TTC549 (cell line): Measurements from ENCODE around the gene GYG1.
"Not testable (repeated sequence)": the region's sequence is repeated elsewhere in the genome, so short reads cannot be mapped to it uniquely, and the experiment has no call there.

Experiments
- FAIRE-seq: peaks from 2 replicates; lab custom pipeline; 2012; peaks lifted over from hg19 to GRCh38; lab: Jason Lieb, UNC

Gene GYG1

DNA sequence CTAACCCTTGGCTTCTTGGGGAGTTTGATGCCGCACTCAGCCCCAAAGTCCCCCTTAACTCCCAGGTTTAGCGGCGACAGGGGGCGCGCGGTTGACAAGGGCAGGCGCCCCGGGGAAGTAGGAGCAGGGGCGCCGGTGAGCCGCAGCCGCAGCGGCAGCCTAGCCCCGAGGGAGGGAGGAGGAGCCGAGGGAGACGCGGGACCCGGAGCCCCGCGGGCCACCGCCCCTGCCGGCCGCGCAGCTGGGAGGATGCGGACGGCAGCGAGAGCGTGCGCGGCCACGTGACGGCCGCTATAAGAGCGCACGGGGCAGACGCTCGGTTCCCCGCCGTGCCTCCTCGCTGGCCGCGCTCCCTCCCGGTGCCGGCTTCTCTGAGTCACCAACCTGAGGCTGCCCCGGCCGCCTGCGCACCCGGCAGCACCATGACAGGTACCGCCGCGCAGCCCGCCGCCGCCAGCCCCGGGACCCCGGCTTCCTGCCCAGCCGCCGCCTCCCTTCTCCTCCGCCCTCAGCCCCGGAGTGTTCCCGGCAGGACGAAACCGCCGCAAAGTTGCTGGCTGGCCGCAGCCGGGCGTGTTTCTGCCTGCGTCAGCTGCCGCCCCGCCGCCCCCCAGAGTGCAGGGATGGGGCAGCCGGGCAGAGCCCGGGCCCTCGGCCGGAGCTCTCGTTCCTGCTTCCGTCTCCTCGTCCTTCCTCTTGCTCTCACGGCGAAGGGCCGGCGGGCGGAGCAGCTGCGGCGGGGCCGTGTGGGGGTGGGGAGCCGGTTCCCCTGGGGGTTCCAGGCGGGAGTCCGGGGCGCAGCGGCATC lies at the start of gene GYG1:
Gene GYG1 (plus strand): TSS at position 322 of the 808 bp plus-strand sequence. CDS start 101 bp downstream, at position 423.
- no peak for FAIRE-seq

DNA sequence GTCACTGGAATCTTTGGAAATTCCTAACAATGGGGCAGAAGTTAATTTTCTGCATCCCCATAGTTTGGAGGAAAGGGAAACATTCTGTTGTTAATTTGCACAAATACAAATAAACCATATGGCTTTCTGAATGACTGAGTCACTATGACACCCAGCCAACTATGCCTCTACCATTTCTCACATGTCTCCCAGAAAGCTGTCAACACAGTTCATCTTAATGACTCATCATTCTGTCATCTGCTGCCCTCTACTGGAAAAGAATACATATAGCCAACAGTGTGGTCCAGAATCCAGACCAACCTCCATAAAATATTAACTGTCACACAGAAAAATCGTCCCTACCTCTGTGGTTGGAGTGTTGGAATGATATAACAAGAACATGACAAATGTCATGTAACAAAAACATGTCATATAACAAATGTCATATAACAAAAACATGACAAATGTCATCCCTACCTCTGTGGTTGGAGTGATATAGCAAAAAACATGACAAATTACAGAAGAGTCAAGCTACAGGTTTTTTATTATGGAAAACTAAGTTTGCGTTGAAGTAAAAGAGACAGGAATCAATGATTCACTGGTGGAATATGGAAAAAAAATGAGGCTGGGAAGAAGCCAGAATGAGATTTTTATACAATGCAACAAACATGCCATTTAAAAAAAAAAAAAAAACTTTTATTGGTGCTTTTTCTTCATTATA lies 47.7 kb upstream of the GYG1 start:
- FAIRE-seq: peak; percentile 91

DNA sequence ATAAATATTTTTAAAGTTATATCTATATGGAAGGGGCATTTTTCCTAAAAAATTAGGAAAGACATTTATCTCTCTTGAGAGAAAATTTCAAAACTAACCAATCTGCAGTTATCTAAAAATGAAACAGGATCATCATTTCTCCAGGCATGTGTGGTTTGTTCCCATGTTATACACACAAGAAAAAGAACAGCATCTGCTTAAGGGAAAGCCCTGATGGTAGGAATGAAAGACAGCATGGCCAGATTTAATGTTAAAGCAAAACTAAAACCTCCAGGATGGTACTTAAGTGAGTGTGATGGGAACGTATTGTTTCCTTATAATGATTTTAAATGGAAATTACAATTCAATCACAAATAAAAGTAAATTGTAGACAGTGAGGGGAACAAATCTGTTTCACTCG lies 46.2 kb upstream of the GYG1 start:
- FAIRE-seq: no peak

DNA sequence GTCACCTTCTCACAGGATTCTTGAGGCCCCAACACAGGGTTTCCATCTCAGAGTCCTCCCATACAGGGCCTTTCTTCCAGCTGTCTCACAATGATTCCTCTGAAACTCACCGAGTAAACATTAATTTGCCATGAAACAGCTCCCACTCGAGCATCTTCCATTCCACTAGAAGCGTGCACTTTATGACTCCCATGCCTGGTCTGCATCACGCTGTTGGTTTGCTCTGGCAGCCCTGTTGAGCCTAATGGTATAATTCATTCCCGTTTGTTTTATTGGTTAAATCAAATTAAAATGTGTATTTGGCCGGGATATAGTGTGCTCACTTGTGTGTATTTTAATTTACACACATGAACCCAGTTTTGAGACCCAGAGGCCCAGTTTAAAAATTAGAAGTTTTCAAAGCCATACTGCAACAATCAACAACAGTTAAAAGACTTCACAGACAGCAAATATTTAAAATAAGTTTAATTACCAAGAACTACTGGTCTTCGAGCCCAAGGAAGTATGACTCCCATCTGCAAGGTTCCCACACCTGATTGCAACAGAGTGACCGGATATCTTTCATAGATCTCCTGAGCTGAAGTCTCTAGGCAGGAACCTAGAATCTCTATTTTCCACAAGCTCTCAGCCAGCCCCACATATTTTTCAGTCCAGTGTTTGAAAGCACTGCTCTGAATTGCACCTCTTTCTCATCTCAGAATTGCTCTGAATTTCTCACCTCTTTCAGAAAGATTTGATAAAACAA lies 42.3 kb upstream of the GYG1 start:
- no peak for FAIRE-seq

DNA sequence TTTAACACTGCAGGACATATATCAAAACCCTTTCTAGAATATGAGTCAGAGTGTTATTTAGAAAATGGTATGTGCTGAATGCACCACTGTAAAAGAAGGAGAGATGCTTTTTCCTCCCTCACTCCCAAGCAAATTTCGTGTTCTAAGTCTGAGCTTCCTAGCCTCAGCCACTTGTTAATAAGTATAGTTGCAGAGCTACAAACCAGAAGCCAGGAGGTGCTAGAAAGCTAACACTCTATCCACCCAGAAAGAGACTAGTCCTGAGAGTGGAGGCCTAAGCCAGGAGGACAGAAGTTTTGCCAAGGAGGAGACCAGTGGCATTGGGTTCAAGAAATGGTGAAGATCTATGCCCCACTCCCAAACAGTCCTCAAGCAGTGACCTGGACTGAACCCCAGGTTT lies 40.5 kb upstream of the GYG1 start:
- FAIRE-seq: no peak

DNA sequence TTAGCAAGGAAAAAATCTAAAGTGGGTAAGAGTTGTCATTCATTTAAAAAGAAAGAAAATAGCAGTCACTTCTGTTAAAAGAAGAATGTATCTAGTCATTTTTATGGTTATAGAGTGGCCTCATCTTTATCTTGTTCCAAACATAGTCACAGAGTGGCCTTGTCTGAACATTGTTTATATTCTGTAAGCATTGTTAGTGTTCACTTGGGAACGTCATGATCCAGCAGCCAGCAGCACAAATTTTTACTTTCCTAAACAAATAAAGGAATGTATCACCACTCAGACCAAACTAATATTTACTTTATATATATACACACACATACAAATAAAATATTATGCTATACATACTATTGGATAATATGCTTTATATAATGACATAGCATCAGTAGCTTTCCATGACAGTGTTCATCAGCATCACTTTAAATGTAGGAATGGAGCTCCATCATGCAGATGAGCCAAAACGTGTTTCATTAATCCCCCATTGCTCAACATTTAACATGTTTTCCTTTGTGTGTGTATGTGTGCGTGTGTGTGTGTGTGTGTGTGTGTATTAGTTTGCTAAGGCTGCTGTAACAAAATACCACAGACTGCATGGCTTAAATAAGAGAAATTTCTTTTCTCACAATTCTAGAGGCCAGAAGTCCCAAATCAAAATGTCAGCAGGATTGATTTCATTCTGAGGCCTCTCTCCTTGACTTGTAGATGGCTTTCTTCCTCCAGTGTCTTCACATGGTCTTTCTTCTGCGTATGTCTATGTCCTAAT lies 39.6 kb upstream of the GYG1 start:
- no peak for FAIRE-seq

DNA sequence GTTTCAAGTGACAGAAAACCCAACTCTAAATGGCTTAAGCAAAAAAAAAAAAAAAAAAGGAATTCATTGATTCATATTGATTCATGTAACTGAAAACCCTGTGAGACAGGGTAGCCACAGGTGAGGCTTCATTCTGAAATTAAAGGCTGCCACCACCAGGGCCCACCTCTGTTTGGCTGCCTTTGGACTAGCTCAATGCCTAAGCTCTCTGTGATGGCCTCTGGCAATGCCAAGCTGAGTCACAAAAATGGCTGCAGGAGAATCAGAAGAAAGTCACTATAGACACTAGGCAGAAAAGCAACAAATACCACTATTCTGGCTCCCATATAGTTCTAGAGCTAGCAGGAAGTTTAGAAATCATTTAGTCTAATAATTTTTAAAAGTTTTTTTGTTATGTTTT lies 38.2 kb upstream of the GYG1 start:
- FAIRE-seq: no peak

DNA sequence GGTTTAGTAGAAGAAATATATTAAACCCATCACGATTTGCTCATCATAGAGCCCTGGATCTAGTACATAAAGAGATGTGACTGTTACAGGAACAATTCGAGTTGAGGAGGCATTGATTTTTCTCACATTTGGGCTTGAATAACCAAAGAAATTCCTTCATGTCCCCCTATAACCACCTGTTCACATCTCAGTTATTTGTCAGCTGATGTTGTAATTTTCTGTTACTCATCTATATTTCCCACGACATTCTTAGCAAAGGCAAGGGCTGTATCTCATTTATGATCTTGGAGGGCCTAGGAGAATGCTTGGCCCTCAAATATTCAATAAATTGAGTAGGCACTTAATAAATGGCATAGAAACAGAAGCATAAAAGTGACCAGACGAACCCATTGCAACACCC lies 36.4 kb upstream of the GYG1 start:
- no peak for FAIRE-seq

DNA sequence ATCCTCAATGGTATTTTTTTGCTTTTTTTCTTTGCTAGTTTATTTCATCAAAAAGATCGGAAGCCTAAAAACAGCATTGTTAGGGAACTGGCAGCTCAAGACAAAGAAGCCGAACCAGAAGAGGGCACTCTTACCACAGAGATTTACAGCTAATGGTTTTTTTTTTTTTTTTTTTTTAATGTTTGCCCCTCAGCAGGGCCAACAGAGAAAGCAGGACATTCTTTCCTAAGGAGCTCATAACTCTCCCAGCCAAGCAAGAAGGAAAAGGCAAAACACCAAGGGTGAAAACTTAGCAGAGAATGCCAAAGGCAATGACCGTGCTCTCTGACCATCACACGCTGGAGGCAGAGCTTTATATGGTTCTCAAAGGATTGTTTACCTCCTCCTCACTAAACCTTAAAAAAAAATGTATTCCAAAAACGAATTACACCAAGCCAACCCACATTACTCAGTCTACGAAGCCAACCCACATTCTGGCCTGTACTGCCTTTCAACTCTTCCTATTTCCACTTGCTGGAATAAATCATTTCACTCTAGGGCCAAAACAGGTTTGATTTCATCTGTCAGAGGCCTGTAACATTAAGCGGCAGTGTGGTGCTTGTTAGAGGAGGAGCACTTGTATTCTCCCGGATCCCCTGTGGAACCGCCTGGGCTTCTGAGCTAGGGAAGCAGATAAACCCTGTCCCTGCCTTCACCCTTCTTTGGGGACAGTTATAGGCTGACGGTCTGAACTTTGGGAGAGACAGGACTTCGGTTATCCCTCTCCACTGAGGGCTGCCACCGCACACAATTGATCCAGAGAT lies 35.6 kb upstream of the GYG1 start:
- peak; percentile 98 for FAIRE-seq

DNA sequence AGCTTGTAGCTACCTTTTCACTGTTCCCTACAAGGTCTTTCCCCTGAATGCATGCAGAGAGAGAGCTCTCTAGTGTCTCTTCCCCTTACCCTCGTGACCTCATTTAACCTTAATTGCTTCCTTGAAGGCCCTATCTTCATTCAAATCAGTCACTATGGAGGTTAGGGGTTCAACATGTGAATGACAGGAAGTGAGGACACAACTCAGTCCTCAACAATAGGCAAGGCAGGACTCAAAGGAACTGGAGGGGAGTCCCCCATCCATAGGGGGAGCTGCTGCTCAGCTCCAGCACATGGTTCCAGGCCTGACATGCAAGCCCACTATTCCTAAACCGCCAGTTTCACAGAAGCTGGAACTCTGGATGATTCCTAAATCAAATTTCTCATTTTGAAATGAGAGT lies 33.8 kb upstream of the GYG1 start:
- no peak for FAIRE-seq

DNA sequence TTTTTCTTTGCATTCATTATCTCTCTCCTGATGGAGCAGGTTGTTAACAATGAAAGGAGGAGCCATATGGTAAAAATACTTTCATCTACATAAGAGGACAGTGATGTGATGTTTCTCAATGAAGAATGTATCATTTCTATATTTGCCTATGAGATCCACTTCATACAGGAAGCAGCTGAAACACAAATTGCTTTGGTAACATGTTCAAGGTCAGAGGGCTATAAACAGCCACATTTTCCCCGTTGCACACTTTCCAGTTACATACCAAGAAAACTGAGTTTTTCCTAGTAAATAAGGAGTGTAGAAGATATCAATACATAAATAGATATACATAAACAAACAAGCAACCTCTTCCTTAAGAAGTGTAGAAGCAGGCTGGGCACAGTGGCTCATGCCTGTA lies 32.6 kb upstream of the GYG1 start:
- no peak for FAIRE-seq

DNA sequence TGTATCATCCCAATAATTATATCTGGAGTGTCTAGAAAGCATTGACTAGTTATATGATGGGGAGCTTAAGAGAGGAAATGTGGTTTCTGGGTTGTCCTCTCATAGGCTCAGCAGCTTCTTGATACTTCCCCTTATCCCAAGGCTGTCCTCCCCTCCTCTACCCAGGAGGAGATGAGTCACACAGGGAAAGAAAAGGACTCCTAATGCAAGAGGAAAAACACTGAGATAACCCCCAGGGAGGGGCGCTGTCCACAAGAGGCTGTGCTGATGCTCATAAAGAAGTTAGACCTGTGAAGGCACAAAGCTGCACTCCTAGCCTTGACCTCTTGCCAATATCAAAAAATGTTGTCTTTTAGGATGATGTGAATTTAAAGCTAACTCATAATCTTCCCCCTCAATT lies 28.8 kb upstream of the GYG1 start:
- no peak for FAIRE-seq

DNA sequence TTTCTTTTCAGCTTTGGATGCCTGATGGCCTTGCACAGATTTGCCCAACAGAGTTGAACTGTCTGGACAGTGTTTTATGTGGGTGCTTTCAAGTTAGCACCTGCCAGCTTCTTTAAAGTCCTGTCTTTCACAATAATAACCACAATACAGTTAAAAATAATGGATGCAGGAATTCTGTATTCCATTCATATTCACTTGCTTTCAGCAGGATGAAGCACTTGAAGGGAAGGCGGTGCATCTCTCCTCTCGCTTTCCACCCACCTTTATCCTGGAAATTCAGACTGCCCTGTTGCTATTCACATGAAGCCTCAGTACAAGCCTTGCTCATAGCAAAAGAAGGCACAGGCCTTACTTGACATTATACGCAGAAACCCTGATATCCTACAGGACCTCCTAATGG lies 26.5 kb upstream of the GYG1 start:
- FAIRE-seq: no peak

DNA sequence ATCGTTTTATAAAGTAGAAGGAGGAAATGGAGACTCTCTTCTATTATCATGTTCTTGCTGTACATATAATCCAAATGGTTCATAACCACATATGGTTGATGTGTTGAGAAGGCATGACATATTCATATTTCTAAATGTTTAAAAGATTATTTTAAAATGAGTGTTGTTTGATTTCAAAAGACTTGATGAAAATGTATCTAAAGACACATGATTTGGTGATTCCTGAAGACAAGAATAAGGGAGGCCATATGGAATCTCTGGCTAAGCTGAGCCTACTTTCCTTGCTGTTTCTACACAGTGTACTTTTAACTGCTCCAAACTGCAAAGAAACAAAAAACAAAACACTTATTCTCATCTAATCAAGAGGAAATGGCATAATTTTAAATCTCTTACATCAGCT lies 23.0 kb upstream of the GYG1 start:
- FAIRE-seq: no peak

DNA sequence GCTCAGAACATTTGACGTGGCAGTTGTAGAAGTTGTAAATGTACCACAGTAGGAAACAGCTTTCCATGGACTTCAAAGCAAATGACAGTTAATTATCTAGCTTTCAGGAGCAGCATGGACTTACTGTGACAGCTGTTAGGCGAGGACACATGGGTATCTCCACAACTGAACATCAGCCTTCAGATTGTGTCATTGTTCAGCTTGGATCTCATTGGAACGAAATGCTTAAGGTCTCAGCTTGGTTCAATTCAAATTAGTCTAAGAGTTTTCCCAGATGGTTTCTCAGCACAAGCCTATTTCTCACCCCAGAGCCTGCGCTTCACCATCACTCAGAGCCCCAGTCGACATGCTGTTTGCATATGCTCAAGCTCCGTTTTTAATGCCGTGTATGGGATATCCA lies 21.1 kb upstream of the GYG1 start:
- FAIRE-seq: no peak

DNA sequence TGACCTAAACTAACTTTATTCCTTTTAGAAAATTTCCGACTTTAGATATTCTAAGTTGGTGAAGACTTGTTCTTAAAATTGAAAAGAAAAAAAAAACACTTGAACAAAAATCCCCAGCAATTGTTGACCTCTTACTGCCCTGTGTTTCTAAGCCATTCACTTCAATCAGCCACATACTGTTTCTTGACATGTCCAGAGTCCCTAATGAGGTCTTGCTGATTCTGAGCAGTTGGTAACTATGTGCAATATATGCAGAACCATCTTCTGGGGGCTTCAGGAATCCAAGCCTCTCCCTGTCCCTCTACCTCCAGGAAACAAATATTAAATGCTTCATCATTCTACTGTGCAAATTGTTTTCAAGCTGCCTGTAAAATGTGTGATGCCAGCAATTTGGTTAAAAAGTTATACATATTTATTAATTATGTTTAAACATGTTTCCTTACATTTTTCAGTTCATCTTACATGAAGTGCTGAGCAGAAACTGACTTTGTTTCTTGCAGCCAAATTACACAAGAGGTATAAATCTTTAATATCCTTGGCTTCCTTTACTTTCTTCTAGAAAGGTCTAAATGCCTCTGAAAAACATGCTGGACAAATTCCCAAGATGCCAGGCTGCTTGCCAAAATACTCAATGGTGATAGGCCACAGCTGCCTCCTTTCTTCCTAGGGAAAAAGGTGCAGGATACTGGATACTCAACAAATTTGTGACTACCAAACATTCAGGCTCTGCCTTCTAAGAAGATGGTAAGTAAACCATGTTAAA lies 19.8 kb upstream of the GYG1 start:
- FAIRE-seq: no peak

DNA sequence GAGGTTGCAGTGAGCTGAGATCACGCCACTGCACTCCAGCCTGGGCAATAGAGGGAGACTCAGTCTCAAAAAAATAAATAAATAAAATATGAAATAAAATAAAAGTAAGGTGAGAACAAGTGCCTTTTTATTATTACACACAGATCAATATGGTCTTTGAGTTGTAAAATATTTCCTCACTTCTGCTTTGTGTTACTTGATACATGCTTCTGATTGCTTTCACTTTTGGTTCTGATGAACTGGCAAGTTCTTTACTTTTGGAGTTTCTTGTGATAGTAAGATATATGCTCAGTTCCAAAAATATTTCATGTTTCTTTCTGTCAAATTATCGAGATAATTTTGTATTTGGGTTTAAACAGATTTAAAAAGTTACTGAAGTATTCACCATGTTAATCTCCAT lies 16.6 kb upstream of the GYG1 start:
- FAIRE-seq: no peak

DNA sequence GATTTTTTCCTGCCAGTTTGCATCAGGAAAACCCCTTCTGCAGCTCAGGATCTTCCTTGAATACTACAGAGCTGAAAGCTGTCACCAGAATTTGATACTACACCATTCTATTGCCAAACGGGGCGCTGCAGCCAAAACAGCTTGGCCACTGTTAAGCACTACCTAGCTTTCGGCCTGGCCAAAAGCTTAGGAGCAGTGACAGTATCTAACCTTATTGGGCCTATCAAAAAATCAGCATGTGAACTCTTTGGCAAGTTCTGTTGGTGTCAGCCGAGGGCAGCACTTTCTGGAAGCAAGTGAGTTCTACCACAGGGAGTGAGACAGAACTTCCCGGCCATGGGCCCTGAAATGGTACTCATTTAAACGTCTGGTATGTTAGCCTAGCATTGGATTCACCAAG lies 16.1 kb upstream of the GYG1 start:
- FAIRE-seq: no peak

DNA sequence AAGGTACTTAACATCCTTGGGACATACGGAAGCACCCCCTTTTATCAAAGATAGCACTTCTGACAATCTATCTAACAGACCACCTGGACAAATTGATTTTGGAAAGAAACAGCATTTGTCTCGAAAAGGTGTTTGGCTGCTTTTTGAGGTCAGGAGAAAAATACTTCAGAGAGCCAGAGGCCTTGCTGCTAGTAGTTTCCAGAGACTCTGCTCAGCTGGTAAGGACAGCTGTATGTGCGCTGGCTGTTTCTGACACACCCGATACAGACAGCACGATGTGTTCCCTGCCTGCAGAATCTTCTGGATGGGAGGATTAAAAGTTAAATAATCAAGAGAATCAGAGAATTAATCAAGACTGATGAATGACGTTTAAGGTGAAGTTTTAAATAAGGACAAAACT lies 15.6 kb upstream of the GYG1 start:
- no peak for FAIRE-seq

DNA sequence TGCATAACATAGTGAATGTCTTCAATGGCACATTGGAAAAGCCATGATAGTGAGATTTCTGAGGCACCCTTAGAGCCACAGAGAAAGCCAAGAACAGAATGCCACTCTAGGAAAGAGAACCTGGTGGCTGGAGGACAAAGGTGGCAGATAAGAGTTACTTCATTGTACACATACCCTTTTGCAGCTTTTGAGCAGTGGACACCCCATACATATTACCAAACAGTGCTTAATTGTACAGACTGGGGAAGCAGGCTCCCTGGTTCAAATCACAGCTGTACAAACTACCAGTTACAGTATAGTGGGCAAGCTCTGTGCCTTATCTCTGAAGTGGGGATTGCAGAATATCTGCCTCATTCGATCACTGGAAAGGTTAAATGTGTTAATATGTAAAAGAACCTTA lies 10.1 kb upstream of the GYG1 start:
- no peak for FAIRE-seq

DNA sequence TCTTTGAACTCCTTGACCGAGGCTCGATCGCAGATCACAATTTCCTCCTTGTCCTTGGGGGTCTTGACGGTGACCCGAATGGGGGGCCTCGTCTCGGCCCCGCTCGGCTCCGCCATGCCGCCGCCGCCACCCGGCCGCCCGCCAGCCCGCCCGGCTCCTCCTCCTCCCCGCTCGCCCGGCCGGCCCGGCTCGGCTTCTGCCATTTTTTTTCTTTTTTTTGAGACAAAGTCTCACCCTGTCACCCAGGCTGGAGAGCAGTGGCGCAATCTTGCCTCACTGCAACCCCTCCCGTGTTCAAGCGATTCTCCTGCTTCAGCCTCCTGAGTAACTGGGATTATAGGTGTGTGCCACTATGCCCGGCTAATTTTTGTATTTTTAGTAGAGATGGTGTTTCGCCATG lies 3.8 kb upstream of the GYG1 start:
- not testable (repeated sequence) for FAIRE-seq
